ENCODE results near the gene SMAP1.

The SMAP1 gene

GRCh38 chr6:70846207-70846835, 178.6 kb downstream of the SMAP1 start:
- H3K9me3 ChIP-seq = no peaks in the 10 kb centered on the region
- DNase-seq = no peak
- intact Hi-C loops (cut with DNase I; ENCODE audit: low total_unique reads) = no loop called here

GRCh38 chr6:70847106-70848084, 179.7 kb downstream of the SMAP1 start:
- H3K27ac ChIP-seq = no peak overlapping the region
- H3K36me3 ChIP-seq = no peaks in the 10 kb centered on the region
- intact Hi-C loops (cut with DNase I; ENCODE audit: low total_unique reads) = no loop called here
- H3K4me1 ChIP-seq = no peaks in the 10 kb centered on the region
- H3K9me3 ChIP-seq = no peaks in the 10 kb centered on the region
- DNase-seq = no peak
- TF ChIP-seq, protein P1, sequence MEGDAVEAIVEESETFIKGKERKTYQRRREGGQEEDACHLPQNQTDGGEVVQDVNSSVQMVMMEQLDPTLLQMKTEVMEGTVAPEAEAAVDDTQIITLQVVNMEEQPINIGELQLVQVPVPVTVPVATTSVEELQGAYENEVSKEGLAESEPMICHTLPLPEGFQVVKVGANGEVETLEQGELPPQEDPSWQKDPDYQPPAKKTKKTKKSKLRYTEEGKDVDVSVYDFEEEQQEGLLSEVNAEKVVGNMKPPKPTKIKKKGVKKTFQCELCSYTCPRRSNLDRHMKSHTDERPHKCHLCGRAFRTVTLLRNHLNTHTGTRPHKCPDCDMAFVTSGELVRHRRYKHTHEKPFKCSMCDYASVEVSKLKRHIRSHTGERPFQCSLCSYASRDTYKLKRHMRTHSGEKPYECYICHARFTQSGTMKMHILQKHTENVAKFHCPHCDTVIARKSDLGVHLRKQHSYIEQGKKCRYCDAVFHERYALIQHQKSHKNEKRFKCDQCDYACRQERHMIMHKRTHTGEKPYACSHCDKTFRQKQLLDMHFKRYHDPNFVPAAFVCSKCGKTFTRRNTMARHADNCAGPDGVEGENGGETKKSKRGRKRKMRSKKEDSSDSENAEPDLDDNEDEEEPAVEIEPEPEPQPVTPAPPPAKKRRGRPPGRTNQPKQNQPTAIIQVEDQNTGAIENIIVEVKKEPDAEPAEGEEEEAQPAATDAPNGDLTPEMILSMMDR (IDR thresholded peaks at IDR 0.05) = no peak
- H3K4me3 ChIP-seq = no peak overlapping the region
- H3K27me3 ChIP-seq = no peaks in the 10 kb centered on the region

More at GRCh38 chr6:70846207-70846835, 178.6 kb downstream of the SMAP1 start:
- Histone ChIP-seq H3K27me3 (no peaks in the 10 kb centered on the region), H3K27ac (no peak overlapping the region), H3K4me3 (no peak overlapping the region), H3K36me3 (no peaks in the 10 kb centered on the region), H3K4me1 (no peaks in the 10 kb centered on the region)
- TF ChIP-seq, protein P1 (IDR thresholded peaks at IDR 0.05) = no peak

DNA sequence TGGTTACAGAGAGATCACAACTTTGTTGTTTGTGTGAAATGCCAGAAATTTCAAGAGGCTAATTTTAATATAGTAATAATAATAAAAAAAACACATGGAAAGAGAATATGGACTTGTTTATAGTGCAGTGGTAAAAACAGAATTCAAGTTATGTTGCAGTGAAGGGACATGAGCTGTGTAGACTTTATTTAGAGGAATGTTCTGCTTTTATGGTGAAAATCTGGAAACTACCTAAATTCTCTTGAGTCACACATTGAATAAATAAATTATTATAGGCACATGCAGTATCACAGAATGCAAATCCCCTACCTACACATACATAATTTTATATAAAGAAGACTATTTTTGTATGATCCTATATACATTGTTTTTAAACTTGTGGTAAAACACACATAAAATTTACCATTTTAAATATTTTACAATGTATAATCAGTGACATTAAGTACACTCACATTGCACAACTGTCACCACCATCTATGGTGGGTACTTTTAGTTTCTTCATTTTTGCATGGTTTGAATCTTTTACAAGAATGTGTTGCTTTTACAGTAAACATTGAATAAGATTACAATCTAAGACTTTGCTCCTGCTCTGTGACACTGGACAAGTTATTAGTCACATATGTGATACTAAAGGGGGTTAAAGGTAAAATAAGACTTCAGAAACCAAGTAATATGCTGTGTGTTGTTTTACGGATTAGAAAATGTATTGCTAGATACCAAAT, 181.8 kb downstream of the SMAP1 start:
- no peaks in the 10 kb centered on the region for H3K27me3 ChIP-seq
- intact Hi-C loops (cut with DNase I; ENCODE audit: low total_unique reads) = no loop called here
- no peak overlapping the region for H3K4me3 ChIP-seq
- no peak overlapping the region for H3K27ac ChIP-seq
- peaks cover 0 to 8% (median 4%) of the 10 kb centered on the region in 3 donors for H3K36me3 ChIP-seq
- H3K4me1 ChIP-seq = no peaks in the 10 kb centered on the region
- DNase-seq = no peak
- TF ChIP-seq, protein P1 (IDR thresholded peaks at IDR 0.05) = no peak
- no peaks in the 10 kb centered on the region for H3K9me3 ChIP-seq

DNA sequence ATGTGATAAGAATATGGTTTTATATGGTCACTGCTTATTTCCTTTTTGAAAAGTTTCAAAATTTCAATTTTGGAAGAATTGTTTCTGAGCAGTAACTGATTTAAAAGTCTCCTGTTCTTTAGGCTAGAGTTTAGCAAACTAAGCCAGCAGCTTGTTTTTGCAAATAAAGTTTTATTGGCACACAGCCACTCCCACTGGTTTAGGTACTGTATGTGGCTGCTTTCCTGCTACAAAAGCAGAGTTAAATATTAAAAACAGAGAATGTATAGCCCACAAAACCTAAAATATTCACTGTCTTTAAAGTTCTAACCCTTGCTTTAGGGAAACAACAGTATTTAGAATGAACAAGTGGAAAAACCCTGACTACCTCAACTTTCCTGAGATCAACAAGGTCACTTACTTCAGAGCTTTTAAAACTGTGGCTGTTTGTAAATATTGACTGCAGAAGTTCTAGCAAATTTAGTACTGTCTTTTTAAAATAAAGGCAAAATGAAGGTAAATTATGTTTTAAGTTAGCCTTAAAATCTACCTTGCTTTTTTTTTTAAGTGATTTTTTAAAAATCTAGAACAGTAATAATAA, 185.1 kb downstream of the SMAP1 start:
- no peak overlapping the region for H3K4me3 ChIP-seq
- H3K4me1 ChIP-seq = no peaks in the 10 kb centered on the region
- no peak overlapping the region for H3K27ac ChIP-seq
- DNase-seq = no peak
- intact Hi-C loops (cut with DNase I; ENCODE audit: low total_unique reads) = no loop called here
- H3K27me3 ChIP-seq = no peaks in the 10 kb centered on the region
- no peaks in the 10 kb centered on the region for H3K9me3 ChIP-seq
- H3K36me3 ChIP-seq = peaks cover 4 to 19% (median 12%) of the 10 kb centered on the region in 3 donors
- TF ChIP-seq, protein P1 (IDR thresholded peaks at IDR 0.05) = no peak

DNA sequence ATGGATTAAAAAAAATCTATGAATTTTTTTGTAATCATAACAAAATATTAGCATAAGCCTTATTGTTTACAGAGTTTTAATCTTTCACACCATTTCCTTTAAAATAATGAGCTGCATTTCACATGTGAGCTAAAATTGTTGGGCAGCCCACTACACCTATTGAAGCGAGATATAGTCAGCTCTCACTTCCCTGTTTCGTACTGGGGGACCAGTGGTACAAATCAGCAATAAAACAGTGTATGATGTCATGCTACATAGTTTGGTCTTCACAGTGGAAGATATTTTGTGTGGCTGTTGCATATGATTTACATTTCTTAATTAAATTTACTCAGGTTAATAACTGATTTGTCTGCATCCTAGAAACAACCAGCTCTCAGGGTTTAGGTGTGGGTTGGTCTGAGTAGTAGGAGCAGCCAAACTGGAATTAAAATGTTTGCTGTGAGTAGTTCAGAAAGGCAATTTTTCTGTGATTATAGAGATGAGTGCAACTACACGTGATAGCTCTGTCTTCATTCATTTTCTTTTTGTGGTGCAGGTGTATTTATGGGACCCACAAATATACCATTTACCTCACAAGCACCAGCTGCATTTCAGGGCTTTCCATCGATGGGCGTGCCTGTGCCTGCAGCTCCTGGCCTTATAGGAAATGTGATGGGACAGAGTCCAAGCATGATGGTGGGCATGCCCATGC, 189.8 kb downstream of the SMAP1 start:
- intact Hi-C loops (cut with DNase I; ENCODE audit: low total_unique reads) = no loop called here
- no peak overlapping the region for H3K4me3 ChIP-seq
- H3K27ac ChIP-seq = no peak overlapping the region
- no peak for DNase-seq
- no peaks in the 10 kb centered on the region for H3K9me3 ChIP-seq
- peaks cover 22 to 39% (median 22%) of the 10 kb centered on the region in 3 donors for H3K36me3 ChIP-seq
- TF ChIP-seq, protein P1 (IDR thresholded peaks at IDR 0.05) = no peak
- no peaks in the 10 kb centered on the region for H3K27me3 ChIP-seq
- no peaks in the 10 kb centered on the region for H3K4me1 ChIP-seq
